Gastrocnemius medialis (tissue), 4 donors: ENCODE results near the gene FHOD3.

Experiments
- POLR2A ChIP-seq, 2 donors: fragments of 450-650 bp; IDR thresholded peaks; one replicate each; pipeline ENCODE4 v1.6.1; 2017; ENCODE audit warnings: antibody characterized with exemption in 2 of 2, mild to moderate bottlenecking in 2 of 2, moderate library complexity in 2 of 2
- TF ChIP-seq, protein P1 (sequence below), 5 experiments: fragments of 450-650 bp in 3 of 5; fragments of 200-600 bp in 2 of 5; sonication (generic) in 2 of 5; IDR thresholded peaks in 4 of 5; conservative IDR thresholded peaks in 1 of 5; 1 replicate in 4 of 5; 2 replicates in 1 of 5; pipeline ENCODE4 v1.5.1; 2016 to 2019; ENCODE audit warnings: antibody characterized with exemption in 5 of 5, mild to moderate bottlenecking in 3 of 5, moderate library complexity in 3 of 5

DNA sequence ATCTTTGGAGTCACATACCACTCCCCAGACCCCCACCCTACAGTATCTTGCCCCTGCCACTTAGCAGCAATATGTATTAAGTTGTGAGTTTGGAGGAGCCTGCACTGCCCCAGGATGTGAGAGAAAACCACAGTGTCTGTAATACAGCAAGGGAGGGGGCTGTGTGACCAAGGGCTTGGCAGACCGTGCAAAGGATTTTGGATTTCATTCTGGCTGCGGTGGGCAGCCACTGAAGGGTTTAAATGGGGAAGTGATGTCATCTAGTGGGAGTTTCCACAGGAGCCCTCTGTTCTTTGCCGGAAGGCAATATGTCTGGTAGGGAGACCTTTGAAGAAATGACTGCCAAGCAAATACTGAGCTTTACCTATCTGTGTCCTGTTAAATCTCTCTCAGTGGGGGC, 202.4 kb downstream of the FHOD3 start:
- TF ChIP-seq, protein P1, sequence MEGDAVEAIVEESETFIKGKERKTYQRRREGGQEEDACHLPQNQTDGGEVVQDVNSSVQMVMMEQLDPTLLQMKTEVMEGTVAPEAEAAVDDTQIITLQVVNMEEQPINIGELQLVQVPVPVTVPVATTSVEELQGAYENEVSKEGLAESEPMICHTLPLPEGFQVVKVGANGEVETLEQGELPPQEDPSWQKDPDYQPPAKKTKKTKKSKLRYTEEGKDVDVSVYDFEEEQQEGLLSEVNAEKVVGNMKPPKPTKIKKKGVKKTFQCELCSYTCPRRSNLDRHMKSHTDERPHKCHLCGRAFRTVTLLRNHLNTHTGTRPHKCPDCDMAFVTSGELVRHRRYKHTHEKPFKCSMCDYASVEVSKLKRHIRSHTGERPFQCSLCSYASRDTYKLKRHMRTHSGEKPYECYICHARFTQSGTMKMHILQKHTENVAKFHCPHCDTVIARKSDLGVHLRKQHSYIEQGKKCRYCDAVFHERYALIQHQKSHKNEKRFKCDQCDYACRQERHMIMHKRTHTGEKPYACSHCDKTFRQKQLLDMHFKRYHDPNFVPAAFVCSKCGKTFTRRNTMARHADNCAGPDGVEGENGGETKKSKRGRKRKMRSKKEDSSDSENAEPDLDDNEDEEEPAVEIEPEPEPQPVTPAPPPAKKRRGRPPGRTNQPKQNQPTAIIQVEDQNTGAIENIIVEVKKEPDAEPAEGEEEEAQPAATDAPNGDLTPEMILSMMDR (IDR thresholded peaks at IDR 0.05 in 4 of 5, conservative IDR thresholded peaks at IDR 0.05 in 1 of 5): no peak
- TF ChIP-seq POLR2A (IDR thresholded peaks at IDR 0.05): no peak
